GM18517 (cell line): Measurements from ENCODE around the gene NR1D1.

Source experiments
- ATAC-seq: cut with Tn5 transposase; IDR thresholded peaks from one replicate; pipeline ENCODE4 v1.9.1; 2021; ENCODE audit warnings: mild to moderate bottlenecking, moderate library complexity; ENCODE audit not compliant: unreplicated experiment

The NR1D1 gene

GRCh38 chr17:40063901-40064531 is 36.4 kb downstream of the NR1D1 start:
- no peak for ATAC-seq

GRCh38 chr17:40063187-40063771 is 37.1 kb downstream of the NR1D1 start:
- ATAC-seq: no peak

DNA sequence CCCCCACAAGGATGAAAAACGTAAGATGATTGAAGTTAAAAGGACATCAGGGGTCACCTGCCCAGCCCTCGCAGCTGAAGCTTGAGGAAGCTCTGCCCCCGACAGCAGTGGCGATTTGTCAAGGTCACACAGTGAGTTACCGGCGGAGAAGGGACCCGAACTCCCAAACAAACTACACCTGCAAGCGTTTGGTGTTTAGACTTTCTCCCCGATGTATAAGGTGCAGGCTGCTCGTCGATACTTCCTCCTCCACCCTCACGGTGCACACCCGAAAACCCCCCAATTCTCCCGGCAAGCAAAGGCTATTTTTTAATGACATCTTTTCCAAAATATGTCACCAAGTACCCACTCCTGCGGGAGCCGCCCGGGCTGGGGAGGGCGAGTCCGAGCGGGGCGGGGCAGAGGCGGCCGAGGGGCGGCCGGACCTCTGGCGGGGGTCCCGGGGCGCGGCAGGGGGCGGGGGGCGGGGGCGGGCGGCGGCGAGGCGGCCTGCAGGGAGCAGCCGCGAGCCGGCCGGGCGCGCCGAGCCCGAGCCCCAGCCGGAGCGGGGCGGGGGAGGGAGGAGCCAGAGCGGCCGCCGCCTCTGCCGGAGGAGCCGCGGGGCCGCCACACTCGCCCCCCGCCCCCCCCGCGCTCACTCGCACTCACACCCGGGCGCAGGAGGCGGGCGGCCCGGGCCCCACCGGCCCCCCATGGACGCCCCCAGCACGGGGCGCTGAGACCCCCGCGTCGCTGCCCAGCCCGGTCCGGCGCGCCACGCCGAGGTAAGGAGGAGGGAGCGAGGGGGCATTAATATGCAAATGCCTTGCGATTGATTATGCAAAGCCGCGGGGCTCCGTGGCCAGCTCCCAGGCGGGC is 37.8 kb downstream of the NR1D1 start, which contains the start of gene THRA:
Gene THRA (plus strand): TSS at position 637 of the 858 bp plus-strand sequence. CDS start 11,524 bp downstream, outside the sequence.
- no peak for ATAC-seq

GRCh38 chr17:40061609-40062038 is 38.8 kb downstream of the NR1D1 start:
- no peak for ATAC-seq

GRCh38 chr17:40060887-40061608 is 39.3 kb downstream of the NR1D1 start:
- ATAC-seq: no peak

DNA sequence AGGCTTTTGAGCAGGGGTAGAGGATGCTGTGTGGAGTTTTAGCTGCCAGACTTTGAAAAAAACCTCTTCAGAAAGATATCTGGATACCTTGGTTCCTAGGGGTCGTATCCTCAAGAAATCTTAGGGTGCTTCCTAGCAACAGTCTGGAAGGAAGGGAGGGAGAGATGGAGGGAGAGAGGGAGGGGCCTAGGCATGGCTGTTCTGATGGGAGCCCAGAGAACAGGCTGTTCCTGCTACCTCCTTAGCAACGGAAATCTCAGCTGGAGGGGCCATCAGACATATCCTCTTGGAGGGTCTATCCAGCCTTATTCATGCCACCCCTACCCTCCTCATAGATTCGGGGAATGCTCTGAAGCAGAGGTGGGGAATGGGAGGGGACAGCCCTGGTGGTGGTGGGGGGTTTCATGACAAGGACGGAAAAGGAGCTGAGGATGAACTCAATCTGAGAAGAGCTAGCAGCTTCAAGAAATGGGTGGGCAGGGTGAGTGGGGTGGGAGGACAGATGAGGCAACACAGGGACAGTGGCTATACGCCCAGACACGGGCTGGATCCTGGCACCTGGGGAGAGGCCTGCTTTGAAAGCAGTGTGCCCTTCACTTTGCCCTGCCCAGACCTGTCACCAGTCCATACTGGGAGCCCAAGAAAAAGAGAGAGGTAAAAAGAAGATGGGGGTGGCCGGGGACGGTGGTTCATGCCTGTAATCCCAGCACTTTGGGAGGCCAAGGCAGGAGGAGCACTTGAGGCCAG is 40.5 kb downstream of the NR1D1 start:
- ATAC-seq: no peak

DNA sequence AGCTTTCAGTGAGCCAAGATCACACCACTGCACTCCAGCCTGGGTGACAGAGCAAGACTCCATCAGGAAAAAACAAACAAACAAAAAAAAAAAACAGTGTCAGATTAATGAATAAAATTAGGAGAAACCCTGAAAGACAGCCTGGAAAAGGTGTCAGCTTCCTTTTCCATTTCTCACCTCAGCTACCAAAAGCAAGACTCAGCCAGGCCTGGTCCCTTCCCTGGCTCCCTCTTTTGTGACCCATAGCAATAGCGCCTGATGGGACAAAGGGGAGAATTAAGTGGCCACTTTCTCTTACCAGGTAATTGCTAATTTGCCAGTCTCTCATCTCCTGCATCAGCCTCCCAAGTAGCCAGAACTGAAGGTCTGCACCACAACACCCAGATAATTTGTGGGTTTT is 41.5 kb downstream of the NR1D1 start:
- ATAC-seq: no peak

DNA sequence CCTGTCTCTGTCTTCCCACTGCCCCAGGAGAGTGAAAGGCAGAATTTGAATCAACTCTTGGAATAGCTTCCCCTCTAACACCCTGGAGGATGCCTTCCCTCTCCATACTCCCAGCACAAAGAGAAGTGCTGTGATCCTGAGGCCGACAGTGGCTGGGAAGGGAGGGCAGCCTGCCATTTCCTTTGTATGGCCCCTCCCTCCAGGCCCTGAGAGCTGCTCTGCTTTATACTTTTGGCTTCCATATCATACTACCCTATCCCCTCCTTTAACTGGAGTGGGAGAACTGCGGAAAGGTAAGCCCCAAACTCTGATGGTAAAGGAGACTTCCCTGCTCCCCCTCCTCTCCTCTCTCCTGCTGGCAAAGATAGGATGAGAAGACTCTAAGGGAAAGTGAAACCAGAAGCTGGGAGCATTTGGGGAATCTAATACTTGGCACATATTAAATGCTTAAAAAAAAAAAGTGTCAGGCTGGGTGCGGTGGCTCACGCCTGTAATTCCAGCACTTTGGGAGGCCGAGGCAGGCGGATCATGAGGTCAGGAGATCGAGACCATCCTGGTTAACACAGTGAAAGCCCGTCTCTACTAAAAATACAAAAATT is 42.1 kb downstream of the NR1D1 start:
- ATAC-seq: no peak

DNA sequence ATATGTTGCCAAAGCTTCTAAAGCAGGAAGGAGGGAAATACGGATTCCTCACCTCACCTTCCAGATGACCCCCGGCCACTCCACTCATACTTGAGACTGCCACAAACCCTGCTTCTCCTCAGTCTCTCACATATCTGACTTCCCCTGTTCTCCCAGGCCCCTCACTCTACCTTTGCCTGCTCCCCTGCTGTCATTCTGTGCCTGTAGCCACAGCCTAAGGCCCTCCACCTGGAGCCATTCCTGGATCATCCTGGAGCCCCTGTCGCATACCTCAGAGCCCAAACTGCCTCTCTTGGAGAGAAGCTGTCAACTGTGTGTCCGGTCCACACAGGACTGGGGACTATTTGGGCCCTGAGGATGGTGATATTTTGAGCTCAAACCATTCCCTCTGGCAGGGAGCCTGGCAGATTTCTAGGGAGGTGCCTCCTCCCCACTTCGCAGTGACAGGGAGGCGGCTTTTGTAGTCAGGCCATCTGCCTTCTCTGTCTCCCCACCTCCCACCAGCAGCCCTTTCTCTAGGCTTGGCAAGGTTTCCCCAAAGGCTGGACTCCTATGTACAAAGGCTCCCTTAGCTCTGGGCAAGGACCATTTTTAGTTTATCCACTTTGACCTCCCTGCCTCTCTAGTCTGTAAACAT is 43.9 kb downstream of the NR1D1 start:
- ATAC-seq: no peak
